HG03521 (cell line): ENCODE results near the gene CTDSP1.

Experiments
- ATAC-seq: cut with Tn5 transposase; IDR thresholded peaks from one replicate; pipeline ENCODE4 v1.9.1; 2021; ENCODE audit warnings: mild to moderate bottlenecking, moderate library complexity; ENCODE audit not compliant: unreplicated experiment

Gene CTDSP1

GRCh38 chr2:218399391-218400166 lies at the start of gene CTDSP1:
CTDSP1 (plus strand) TSS chr2:218399868; CDS start chr2:218400091, 223 bp downstream.
- ATAC-seq, result peak; percentile 42

GRCh38 chr2:218354045-218354444 lies 45.6 kb upstream of the CTDSP1 start:
- ATAC-seq, result no peak

GRCh38 chr2:218354850-218355443 lies 44.7 kb upstream of the CTDSP1 start:
- no peak for ATAC-seq

GRCh38 chr2:218357236-218358177 lies 42.2 kb upstream of the CTDSP1 start:
- ATAC-seq, result no peak

- no peak for ATAC-seq
Observed at GRCh38 chr2:218360453-218360852, 39.2 kb upstream of the CTDSP1 start.

GRCh38 chr2:218362606-218363005 lies 37.1 kb upstream of the CTDSP1 start:
- ATAC-seq, result no peak

- ATAC-seq, result no peak
Observed at GRCh38 chr2:218363736-218364135, 35.9 kb upstream of the CTDSP1 start.

GRCh38 chr2:218364196-218364595 lies 35.5 kb upstream of the CTDSP1 start:
- no peak for ATAC-seq

- ATAC-seq, result no peak
Observed at GRCh38 chr2:218366621-218367414, 32.9 kb upstream of the CTDSP1 start.

GRCh38 chr2:218367415-218368149 lies 32.1 kb upstream of the CTDSP1 start:
- peak; percentile 91 for ATAC-seq

GRCh38 chr2:218368150-218368528 lies 31.5 kb upstream of the CTDSP1 start:
- no peak for ATAC-seq

- ATAC-seq, result no peak
Observed at GRCh38 chr2:218368621-218369153, 31.0 kb upstream of the CTDSP1 start.

GRCh38 chr2:218369330-218369729 lies 30.3 kb upstream of the CTDSP1 start:
- ATAC-seq, result no peak

- no peak for ATAC-seq
Observed at GRCh38 chr2:218370410-218371063, 29.1 kb upstream of the CTDSP1 start.

GRCh38 chr2:218371983-218372350 lies 27.7 kb upstream of the CTDSP1 start:
- no peak for ATAC-seq

GRCh38 chr2:218374795-218375194 lies 24.9 kb upstream of the CTDSP1 start:
- ATAC-seq, result no peak

- ATAC-seq, result no peak
Observed at GRCh38 chr2:218375212-218375611, 24.5 kb upstream of the CTDSP1 start.

GRCh38 chr2:218378053-218378452 lies 21.6 kb upstream of the CTDSP1 start:
- ATAC-seq, result no peak

- no peak for ATAC-seq
Observed at GRCh38 chr2:218381916-218382366, 17.7 kb upstream of the CTDSP1 start, which contains the start of gene SLC11A1. SLC11A1 (plus strand) TSS chr2:218382273; CDS start chr2:218382369, 96 bp downstream.
